ENCODE data around the gene SGF29. TPM values are rescaled to one million over a fixed set of nuclear protein-coding genes. Genes with fewer than 3 reads are reported as not detected.

SGF29 gene
- polyA plus RNA-seq, 3 donors, result 14.0 to 24.3 (median 18.8) TPM

GRCh38 chr16:28532940-28533647 is 20.6 kb upstream of the SGF29 start:
- Histone ChIP-seq H3K9ac (ENCODE audit: insufficient read depth, low read length, poor library complexity, severe bottlenecking) (no peak overlapping the region), H3K4me2 (replicated peaks; ENCODE audit: extremely low read depth, low read length, poor library complexity, severe bottlenecking) (no peak overlapping the region), H3K4me1 (ENCODE audit: control insufficient read depth in 1 of 2, insufficient read depth in 2 of 2, low read length in 2 of 2) (peaks cover 38 to 47% of the 10 kb centered on the region in 2 donors), H3K27ac (ENCODE audit: low read depth in 1 of 2, low read length in 2 of 2) (peak overlapping the region; percentile 69 to 91), H3K4me3 (replicated peaks in 1 of 3; ENCODE audit: low read depth in 2 of 3, low read length in 3 of 3) (no peak overlapping the region), H3K27me3 (ENCODE audit: control insufficient read depth in 2 of 2, insufficient read depth in 2 of 2, low read length in 2 of 2) (no peaks in the 10 kb centered on the region), H3K9me3 (replicated peaks in 1 of 2; ENCODE audit: control insufficient read depth in 1 of 2, insufficient read depth in 1 of 2, low read length in 2 of 2) (no peaks in the 10 kb centered on the region), H4K20me1 (ENCODE audit: insufficient read depth, low read length) (no peaks in the 10 kb centered on the region), H3K79me2 (ENCODE audit: insufficient read depth, low read length) (no peaks in the 10 kb centered on the region), H3K36me3 (replicated peaks in 1 of 2; ENCODE audit: control insufficient read depth in 1 of 2, insufficient read depth in 2 of 2, low read length in 2 of 2) (no peaks in the 10 kb centered on the region), H2AFZ (ENCODE audit: insufficient read depth, low read depth, low read length, poor library complexity, severe bottlenecking) (peak overlapping the region; percentile 47)
- Mint-ChIP-seq H3K27me3 (ENCODE audit: low read depth in 3 of 3) (peaks cover 0 to 5% (median 0%) of the 10 kb centered on the region in 3 donors), H3K9me3 (peaks cover 0 to 4% (median 2%) of the 10 kb centered on the region in 7 donors), H3K4me3 (no peak overlapping the region), H3K27ac (peak overlapping the region; percentile 96 to 99 (median 98)), H3K36me3 (peaks cover 0 to 9% of the 10 kb centered on the region in 2 donors), H3K4me1 (peaks cover 45% of the 10 kb centered on the region)
- WGBS (ENCODE audit: insufficient coverage), result 100% methylated on average over 1 of the region's 5 CpGs
- no peak for DNase-seq
- TF ChIP-seq, protein P1, sequence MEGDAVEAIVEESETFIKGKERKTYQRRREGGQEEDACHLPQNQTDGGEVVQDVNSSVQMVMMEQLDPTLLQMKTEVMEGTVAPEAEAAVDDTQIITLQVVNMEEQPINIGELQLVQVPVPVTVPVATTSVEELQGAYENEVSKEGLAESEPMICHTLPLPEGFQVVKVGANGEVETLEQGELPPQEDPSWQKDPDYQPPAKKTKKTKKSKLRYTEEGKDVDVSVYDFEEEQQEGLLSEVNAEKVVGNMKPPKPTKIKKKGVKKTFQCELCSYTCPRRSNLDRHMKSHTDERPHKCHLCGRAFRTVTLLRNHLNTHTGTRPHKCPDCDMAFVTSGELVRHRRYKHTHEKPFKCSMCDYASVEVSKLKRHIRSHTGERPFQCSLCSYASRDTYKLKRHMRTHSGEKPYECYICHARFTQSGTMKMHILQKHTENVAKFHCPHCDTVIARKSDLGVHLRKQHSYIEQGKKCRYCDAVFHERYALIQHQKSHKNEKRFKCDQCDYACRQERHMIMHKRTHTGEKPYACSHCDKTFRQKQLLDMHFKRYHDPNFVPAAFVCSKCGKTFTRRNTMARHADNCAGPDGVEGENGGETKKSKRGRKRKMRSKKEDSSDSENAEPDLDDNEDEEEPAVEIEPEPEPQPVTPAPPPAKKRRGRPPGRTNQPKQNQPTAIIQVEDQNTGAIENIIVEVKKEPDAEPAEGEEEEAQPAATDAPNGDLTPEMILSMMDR (IDR thresholded peaks at IDR 0.05), result no peak
- intact Hi-C loops (cut with micrococcal nuclease), result no loop called here

DNA sequence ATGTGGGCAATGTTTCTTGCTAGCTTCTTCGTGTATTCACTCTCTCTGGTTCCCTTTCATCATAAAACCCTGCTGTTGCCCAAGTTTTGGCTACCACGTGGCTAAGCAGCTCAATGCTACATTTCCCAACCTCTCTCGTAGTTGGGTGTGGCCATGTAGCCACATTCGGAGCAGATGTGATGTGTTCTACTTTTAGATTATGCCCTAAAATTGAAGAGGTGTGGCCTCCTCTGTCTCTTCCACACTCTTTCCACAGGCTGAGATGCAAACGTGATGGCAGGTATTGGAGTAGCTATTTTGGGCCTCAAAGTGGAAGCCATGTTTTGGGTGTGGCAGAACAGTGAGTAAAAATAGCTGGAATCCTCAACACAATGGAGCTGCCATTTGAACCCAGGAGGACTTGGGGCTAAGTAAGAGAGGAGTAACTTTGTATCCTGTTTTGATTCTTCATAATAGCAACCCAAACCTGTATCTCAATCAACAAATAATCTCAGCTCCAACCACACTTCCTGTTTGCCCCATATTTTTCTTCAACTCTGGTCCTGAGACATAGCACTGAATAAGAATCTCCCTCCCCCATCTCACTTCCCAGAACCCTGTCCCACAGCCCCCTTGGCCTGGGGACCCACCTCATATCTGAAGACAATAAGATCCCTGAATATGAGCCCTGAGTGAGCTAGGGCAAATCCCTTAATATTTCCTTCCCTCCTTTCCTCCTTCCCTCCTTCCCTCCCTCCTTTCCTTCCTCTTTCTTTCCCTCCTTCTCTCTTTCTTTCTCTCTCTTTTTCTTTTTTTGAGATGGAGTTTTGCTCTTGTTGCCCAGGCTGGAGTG is 19.0 kb upstream of the SGF29 start:
- peaks cover 57% of the 10 kb centered on the region for H3K4me1 Mint-ChIP-seq
- Histone ChIP-seq H3K4me3 (replicated peaks in 1 of 3; ENCODE audit: low read depth in 2 of 3, low read length in 3 of 3) (peak overlapping the region in 1 of 3 experiments; percentile 44), H3K4me2 (replicated peaks; ENCODE audit: extremely low read depth, low read length, poor library complexity, severe bottlenecking) (peak overlapping the region; percentile 35), H4K20me1 (ENCODE audit: insufficient read depth, low read length) (no peaks in the 10 kb centered on the region), H3K79me2 (ENCODE audit: insufficient read depth, low read length) (no peaks in the 10 kb centered on the region), H3K27ac (ENCODE audit: low read depth in 1 of 2, low read length in 2 of 2) (peak overlapping the region; percentile 69 to 91), H3K9ac (ENCODE audit: insufficient read depth, low read length, poor library complexity, severe bottlenecking) (peak overlapping the region; percentile 15), H3K36me3 (replicated peaks in 1 of 2; ENCODE audit: control insufficient read depth in 1 of 2, insufficient read depth in 2 of 2, low read length in 2 of 2) (no peaks in the 10 kb centered on the region), H3K4me1 (ENCODE audit: control insufficient read depth in 1 of 2, insufficient read depth in 2 of 2, low read length in 2 of 2) (peaks cover 44 to 60% of the 10 kb centered on the region in 2 donors), H3K9me3 (replicated peaks in 1 of 2; ENCODE audit: control insufficient read depth in 1 of 2, insufficient read depth in 1 of 2, low read length in 2 of 2) (no peaks in the 10 kb centered on the region), H2AFZ (ENCODE audit: insufficient read depth, low read depth, low read length, poor library complexity, severe bottlenecking) (peak overlapping the region; percentile 79), H3K27me3 (ENCODE audit: control insufficient read depth in 2 of 2, insufficient read depth in 2 of 2, low read length in 2 of 2) (no peaks in the 10 kb centered on the region)
- H3K9me3 Mint-ChIP-seq, result peaks cover 0 to 4% (median 2%) of the 10 kb centered on the region in 7 donors
- peak overlapping the region in 1 of 2 donors; percentile 67 for H3K4me3 Mint-ChIP-seq
- intact Hi-C loops (cut with micrococcal nuclease), result no loop called here
- H3K27me3 Mint-ChIP-seq (ENCODE audit: low read depth in 3 of 3), result peaks cover 0 to 5% (median 2%) of the 10 kb centered on the region in 3 donors
- H3K27ac Mint-ChIP-seq, result peak overlapping the region; percentile 96 to 99 (median 98)
- peaks cover 0 to 9% of the 10 kb centered on the region in 2 donors for H3K36me3 Mint-ChIP-seq
- DNase-seq, result peak; percentile 94 to 96 (median 95)
- TF ChIP-seq, protein P1 (IDR thresholded peaks at IDR 0.05), result no peak
- no CpG with 5 or more reads among the region's 5 CpGs for WGBS (ENCODE audit: insufficient coverage)

Data from CD14-positive monocyte (primary cell).